GM18858 (cell line): ENCODE data around the gene GLI2.

ENCODE experiments used
- ATAC-seq: cut with Tn5 transposase; IDR thresholded peaks from one replicate; pipeline ENCODE4 v1.9.1; 2021; ENCODE audit not compliant: unreplicated experiment

Gene GLI2

DNA sequence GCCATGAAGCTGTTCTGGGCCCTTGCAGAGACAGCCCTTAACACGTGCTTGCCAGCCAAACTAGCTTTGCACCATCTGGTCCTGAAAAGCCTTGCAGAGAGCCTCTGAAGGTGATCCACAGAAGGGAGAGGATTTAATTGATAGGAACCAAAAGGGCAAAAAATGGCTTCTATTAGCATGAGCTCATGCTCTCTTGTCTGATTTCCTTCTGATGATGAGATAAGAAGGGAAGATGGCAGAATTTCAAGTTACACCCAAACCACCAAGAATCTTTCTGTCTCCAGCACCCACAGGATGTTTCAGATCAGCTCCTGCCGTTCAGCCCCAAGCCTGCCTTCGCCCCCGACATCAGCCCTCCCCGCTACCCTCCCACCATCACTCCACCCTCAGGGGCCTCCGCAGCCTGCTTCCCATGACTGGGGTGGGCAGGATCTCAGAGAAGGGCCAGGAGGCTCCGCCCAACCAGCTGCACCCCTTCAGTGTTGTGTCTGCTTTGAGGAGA, 23.4 kb upstream of the GLI2 start:
- no peak for ATAC-seq

DNA sequence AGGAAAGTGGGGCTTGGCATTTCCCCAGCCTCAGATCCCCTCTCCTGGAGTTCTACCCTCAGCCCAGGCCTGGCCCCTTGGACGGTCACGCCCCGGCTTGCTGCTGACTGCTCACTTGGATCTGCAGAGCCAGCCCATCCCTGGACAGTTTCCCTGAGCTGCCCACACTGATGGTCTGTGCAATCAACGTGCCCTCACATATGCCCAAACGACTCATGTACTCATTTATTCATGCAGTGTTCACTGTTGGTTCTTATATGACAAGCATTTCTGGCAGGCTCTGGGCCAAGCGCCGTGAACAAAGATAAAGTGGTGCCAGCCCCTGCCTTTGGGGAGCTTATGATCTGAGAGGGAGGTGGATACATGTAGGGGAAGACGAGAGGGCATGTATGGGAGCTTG, 20.3 kb upstream of the GLI2 start:
- no peak for ATAC-seq

DNA sequence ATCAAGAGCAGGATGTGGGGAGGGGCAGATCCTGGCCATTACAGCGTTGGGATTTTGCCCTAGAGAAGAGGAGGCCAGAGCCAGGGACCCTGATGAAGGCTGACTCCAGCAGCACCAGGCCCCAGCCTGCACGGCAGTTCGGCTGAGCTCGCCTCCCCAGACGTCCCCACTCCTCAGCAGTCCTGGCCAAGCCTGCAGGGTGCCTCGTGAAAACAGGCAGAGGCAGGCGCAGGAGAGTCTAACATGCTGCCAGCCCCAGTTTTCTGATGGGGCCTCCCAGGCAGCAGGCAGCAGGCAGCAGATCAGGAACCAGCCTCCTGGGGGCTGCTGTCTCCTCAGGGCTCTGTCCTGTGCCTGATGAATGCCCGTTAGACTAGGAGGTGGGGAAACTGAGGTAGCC, 19.7 kb upstream of the GLI2 start:
- no peak for ATAC-seq

DNA sequence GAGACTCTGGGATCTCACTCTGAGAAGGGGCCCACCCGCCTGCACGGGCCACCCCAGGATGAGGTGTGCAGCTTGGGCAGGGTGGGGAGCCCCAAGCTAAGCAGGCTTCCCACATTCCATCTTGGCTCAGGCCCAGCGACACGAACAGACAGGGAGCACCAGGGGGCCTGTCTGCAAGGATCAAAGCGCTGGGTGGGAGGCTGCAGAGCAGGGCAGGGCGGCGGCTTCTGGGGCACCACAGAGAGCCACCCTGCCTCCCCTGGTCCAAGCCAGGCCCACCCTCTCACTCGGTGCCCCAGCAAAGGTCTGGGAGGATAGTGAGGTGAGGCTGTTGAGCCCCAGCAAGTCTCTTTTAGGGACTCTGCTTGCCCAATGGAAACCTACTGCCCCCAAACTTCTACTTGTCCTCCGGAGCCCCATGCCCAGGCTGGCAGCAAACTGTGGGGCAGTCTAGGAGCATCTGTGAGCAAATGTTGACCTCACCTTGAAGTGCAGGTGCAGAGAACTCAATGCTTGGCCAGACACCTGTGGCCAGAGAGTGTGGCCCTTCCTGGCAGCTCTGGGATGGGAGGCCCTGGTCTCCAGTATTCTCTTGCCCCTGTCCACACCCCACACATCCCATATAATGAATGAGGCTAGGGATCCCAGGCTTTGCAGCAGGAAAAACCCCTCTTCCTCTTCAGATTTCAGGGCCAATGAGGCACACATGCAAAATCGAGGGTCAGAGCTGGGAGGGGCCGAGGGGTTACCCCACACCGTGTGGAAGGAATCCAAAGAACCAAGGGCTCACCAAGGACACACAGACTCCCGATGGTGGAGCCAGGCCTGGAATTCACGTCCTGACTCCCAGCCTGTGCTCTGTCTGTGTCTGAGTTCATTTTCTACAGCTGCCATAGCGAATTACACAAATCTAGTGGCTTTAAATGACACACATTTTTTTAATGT, 18.8 kb upstream of the GLI2 start:
- no peak for ATAC-seq

DNA sequence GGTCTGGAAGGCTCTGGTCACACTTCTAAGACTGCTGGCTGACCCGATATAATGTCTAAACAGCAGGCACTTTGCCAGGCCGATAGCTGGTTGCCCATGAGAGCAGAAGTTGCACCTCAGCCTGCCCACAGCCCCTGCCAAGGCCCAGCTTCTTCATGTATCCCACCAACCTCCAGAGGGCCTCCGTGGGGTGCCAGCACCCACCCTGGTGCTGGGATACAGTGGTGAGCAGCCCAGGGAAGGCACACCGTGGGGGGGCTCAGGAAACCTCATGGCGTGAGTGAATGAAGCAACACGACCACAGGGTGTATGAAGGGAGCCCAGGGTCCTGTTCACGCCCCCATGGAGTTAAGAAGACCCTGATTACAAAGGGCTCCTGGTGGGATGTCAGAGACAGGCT, 16.2 kb upstream of the GLI2 start:
- ATAC-seq: no peak

DNA sequence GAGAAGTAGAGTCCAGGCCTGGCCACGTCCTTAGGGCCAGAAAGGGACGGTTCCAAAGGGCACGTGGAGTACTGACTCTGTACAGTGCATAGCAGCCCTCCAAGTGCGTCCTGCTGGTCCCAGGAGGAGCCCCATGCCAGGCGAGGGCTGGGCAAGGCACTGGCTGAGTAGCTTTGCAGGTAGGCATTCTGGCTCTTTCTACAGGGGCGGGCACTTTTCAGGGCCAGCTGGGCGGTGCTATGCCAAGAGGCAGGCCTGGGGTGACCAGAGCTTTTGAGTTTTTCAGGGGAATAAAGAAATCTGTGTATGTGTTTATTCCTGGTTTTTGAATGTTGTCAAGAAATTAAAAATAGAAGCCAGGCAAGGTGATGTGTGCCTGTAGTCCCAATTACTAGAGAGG, 15.4 kb upstream of the GLI2 start:
- no peak for ATAC-seq

DNA sequence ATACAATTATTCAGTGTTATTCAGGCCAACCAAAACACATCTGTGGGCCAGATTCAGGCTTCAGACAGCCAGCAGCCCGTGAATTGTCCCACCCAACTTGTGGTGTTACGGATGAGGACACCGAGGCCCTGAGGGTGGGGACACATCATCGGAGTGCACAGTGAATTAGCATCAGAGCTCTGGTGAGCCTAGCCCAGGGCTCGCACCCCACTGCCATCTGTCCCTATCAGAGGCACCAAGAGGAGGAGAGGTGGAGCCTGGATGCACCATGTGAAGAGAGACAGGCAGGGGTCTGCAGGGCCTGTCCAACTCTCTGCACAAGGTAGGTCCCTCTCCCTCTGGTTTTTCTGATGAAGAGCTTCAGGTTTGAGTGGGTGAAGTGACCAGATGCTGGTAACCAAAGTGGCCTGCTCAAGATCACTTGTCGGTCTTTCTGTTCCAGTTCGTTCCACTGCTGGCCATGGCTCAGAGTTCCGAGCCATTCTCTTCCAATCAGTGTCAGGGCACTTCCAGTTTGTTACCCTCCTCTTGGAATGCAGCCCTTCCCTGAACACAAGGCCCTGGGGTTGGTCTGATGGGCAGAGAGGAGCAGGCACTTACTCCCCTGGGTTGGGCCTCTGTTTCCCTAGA, 14.8 kb upstream of the GLI2 start:
- no peak for ATAC-seq

DNA sequence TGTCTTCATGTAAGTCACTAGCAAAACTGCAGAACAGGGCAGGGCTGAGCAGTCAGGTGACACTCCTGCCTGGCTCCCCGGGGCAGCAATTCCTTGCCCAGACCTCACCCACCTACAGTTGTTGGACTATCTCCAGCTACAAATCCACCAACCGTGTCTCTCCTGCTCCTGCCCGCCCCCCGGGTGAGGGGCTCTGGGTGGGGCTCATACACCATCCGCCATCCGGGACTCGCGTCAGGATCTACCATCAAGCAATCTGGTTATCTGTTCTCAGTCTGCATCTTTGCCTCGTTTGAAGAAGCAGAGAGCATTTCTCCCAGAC, 13.5 kb upstream of the GLI2 start:
- ATAC-seq: no peak

DNA sequence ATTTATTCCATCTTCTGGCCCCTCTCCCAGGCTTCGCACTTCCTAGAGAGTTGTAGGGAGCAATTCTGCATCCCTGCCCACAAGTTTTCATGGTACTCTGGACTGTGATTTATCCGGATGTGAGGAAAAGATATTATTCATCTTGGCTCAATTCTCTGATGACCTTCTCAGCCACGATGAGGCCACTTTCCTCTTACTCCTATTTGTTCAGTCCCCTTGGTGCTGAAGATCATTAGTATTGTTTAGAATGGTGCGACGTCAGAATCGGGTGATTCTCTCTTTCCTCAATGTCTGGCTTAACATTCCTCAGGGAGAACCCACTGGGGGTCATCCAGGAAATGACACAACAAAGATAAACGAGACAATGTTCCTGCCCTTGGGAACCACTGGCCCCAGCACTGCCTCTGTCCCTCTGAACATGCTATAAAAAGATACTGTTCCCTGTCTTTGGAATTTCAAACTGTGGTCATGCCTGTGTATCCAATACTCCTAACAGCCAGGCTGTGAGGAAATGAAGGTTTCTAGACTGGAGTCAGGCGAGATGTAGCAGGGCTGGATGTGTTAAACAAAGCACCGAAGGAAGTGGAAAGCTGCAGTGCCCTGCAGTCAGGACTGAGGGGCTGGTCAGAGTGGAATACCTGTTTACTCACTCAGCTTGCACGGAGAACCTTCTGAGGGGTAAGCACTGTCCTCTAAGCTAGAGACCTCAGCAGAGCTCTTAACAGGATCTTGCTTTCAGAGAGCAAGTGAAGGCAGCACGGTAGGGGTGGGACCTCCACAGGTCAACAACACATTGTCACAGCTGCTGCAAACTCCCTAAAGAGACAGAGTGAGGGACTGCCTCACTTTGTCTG, 12.9 kb upstream of the GLI2 start:
- ATAC-seq: no peak

DNA sequence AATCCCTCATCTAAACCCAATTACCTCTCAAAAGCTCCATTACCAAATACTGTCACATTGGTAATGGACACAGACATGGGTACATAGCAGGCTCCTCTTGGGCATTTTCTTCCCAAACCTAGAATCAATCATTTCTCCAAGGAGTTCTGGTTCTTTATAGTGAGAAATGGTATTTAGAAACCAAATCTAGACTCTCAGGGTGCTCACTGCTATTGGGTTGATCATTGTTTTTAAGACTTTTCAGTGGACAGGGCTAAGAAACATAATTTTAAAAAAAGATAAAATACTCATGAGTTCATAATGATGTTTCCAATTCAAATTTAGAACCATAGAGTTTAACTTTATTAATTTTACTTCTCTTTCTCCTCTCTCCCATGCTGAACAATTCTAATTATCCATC, 9.4 kb upstream of the GLI2 start:
- no peak for ATAC-seq

DNA sequence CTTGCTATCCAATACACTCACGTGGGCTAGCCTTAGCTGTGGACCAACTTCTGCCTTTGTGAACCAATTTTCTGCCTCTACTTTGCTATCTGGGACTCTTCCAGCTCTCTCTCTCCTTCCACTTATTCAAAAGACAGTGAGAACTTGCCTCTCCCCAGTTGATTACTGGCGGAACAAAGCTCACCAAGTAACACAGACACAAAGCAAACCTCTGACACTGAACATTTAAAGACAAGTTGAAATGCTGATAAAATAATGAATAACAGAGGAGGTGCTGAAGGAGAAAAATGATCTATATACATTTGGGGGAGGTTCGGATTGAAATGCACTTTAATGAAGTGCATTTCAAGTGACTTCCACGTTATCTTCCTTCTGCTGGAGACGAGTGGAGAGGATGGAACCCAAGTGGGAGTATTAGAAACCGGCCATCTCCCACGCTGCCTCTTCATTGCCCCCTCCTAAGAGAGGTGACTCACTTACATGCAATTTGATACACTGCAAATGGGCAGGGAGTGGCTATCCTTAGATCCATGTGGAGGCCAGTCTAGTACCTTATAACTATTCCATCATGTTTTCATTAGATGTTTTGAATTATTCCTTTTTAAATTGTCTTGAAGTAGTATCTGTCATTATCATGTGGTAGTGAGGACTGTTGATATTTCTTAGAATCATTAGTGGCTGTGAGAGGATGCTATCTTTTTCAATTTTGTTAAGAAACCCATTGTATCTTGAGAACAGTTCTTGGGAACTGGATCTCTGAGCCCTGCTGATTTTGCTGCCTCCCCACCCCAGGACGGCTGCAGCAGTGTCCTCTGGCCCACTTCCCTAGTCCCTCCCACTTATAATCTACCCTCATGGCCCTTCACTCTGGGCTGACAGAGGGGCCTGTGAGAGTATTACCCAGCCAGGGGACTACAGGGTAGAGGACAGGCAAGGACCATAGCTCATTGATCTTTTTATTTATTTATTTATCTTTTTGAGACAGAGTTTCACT, 6.0 kb upstream of the GLI2 start:
- no peak for ATAC-seq

DNA sequence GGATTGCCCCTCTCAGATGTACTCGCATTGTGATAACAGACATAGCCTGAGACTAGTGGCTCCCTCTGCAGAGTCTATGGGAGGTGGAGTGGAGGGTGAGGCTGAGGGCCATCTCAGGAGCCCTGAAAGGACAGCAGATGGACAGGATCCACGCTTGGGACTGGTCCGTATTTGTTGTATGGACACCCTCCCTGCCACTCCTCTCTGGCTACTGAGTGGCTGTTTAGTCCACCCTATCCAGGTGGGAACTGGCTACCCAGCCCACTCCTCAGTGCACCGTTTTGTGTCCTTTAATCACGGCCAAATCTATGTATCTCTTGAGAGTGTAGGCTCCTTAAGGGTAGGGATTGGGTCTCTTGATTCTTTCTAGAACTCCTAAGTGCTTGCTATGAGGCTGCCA, 4.5 kb upstream of the GLI2 start:
- no peak for ATAC-seq

DNA sequence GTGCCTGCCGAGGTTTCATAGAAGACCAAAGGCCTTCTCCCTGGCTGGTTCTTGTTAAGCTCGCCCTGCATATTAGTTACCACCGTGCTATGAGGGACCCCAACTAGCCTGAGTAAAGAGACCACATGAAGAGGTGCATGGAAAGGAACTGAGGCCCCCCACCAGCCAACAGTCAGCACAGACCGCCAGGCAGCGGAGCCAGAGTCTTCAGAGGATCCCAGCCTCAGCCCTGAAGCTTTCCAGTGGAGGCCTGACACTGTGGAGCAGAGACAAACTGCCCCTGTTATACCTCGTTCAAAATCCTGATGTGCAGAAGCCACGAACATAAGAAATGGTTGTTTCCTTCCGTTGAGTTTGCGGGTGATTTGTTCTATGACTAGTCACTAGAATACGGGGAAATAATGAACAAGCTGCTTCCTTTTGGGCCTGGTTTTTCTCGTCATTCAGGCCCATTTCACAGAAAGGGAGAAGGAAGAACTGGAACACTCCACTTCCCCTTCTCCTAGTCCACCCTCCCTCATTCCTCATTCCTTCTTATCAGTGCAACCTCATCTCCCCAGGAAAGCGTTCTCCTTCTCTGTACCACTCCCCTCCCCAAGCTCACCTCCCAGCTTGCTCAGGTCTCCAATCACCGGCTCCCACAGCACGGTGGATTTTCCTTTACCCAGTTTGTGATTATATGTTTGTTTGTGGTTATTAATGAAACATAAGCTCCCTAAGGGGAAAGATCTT, 3.0 kb upstream of the GLI2 start:
- ATAC-seq: no peak

DNA sequence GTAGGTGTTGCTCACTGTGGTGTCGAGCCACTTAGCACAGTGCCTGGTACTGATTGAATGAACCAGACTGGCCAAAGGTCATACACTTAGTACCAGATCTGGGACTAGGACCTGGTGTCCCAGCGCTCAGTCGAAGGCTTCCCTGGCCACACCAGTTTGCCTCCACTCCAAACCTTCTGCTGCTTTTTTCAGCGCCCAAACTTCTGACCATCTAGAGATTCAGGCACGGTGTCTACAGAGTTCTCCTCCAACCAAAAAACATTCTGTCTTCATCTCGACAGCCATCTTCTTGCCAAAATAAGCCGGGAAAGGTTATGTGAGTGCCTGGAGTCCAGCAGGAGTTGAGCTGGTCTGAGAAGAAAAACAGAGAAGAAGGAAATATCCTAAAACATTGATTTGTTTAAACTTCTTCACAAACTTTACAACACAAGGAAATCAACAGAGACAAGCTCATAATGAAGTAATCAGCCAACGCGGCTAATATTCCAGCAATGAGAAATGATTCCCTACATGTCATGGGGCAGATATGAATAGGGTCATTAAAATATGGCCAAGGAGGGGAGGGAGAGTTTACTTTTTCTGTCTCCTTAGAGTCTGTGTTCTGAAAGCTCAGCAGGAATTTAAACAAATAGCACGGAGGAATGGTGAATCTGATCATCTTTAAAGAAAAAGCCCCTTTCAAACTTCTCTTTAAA, 2.3 kb upstream of the GLI2 start:
- no peak for ATAC-seq

DNA sequence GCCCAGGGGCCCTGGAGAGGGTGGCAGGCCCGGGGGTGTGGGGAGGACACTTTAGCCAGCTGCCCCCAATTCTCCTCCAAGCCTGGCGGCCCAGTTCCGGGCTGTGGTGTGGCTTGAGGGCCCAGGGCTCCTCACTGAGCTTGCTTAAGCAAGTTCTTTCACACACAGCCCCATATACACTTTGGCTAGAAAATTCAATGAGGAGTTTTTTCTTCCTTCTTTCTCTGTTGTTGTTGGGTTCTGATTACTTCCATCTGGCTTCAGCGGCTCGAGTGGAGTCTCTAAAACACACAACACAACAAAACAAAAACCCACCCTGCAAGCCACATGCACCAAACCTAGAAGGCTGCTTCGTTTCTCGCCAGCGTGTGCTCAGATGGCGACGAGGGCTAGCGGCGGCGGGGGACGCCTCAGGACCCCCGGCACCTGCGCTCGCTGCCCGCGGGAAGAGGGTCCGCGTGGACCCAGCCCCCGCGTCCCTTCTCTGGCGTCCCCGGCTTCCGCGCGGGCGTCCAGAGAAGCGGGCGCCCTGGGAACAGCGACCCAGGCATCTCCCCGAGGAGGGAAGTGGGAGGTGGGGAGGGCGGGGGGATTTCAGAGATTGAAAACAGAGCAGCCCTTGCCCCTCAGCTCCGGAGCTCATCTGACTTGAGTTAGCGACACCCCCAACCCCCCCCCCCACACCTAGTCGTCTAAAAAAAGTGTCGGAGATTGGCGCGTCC, 577 bp upstream of the GLI2 start:
- ATAC-seq: no peak

DNA sequence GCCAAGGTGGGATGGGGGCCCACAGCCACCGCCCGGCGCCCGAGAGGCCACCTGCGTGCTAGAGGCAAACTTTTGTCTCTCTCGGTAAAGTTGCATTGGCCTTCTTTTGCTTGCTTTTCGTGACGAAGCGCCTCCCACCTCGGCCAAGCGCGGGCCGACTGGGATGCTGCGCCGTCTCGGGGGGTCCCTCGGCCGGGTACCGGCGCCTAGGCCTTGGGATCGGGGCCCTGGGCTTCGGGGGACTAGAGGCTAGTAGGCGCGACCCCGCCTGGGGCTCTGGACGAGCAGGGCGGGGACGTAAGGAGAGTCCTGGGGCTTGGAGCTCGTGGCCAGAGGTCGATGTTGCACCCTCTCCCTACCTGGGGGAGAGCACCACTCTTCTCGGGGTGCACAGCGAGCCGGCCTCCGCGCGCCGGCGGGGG, 545 bp downstream of the GLI2 start:
- ATAC-seq: no peak

DNA sequence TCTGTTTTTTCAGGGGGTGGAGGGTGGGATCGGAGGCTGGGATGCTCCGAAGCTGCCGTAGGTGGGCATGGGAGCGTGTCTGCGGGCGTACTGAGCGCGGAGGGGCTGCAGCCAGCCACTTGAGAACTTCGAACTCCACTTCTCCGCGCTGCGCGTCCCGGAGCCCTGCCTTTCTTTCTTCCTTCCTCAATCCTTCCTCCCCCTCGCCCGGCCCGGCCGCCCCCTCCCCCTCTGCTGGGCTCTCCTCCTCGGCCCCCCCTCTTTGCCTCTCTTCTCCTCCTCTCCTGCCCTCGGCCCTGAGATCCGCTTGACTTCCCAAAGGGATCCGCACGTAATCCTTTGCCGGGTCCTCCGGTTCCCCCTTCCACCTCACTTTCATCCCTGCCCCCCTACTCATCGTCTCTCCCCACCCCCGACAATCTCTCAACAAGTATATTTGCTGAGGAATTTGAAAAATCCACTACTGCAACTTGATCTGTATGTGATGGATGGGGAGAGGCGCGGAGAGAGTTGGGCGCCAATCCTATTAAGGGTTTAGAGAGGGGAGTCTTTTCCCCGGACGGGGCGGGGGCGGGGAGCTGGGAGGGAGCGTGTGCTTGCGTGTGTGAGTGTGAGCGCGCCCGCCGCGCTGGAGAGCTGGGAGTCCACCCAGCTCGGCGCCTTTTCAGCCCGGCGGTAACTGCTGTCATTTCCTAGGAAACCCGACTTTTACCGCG, 1.1 kb downstream of the GLI2 start:
- no peak for ATAC-seq
